Hepatocyte (in vitro differentiated cells): Measurements from ENCODE around the gene NCOA6.

Experiments
- EZH2 ChIP-seq: fragments of 200-600 bp; sonication (generic); IDR thresholded peaks from 2 replicates; pipeline ENCODE4 v1.6.1; 2016; ENCODE audit warnings: antibody characterized with exemption, mild to moderate bottlenecking, borderline replicate concordance
- EZH2phosphoT487 ChIP-seq: fragments of 200-600 bp; sonication (generic); IDR thresholded peaks from one replicate; pipeline ENCODE4 v1.6.1; 2018; ENCODE audit warnings: antibody characterized with exemption, mild to moderate bottlenecking, low read depth, moderate library complexity; ENCODE audit not compliant: unreplicated experiment, severe bottlenecking
- TF ChIP-seq, protein P1 (sequence below): fragments of 200-600 bp; sonication (generic); IDR thresholded peaks from 2 replicates; pipeline ENCODE4 v1.5.1; 2016; ENCODE audit warnings: antibody characterized with exemption, mild to moderate bottlenecking; ENCODE audit not compliant: poor library complexity

GRCh38 chr20:34676642-34677373 lies 148.6 kb downstream of the NCOA6 start, which contains the start of gene PIGU:
- TF ChIP-seq, protein P1, sequence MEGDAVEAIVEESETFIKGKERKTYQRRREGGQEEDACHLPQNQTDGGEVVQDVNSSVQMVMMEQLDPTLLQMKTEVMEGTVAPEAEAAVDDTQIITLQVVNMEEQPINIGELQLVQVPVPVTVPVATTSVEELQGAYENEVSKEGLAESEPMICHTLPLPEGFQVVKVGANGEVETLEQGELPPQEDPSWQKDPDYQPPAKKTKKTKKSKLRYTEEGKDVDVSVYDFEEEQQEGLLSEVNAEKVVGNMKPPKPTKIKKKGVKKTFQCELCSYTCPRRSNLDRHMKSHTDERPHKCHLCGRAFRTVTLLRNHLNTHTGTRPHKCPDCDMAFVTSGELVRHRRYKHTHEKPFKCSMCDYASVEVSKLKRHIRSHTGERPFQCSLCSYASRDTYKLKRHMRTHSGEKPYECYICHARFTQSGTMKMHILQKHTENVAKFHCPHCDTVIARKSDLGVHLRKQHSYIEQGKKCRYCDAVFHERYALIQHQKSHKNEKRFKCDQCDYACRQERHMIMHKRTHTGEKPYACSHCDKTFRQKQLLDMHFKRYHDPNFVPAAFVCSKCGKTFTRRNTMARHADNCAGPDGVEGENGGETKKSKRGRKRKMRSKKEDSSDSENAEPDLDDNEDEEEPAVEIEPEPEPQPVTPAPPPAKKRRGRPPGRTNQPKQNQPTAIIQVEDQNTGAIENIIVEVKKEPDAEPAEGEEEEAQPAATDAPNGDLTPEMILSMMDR, result peak; percentile 9
- TF ChIP-seq EZH2 (no peak), EZH2phosphoT487 (no peak)
